GM19240 (cell line): ENCODE results near the gene WFDC1.

Source experiments
- DNase-seq: peaks from one replicate; pipeline ENCODE4 v3.0.0; 2011; ENCODE audit warnings: low spot score; ENCODE audit not compliant: insufficient read length

WFDC1 gene

GRCh38 chr16:84294531-84295142 lies at the start of gene WFDC1:
WFDC1 (plus strand) TSS chr16:84294878; CDS start chr16:84294972, 94 bp downstream.
- no peak for DNase-seq

GRCh38 chr16:84245956-84246678 lies 48.6 kb upstream of the WFDC1 start:
- no peak for DNase-seq

GRCh38 chr16:84246679-84247077 lies 48.0 kb upstream of the WFDC1 start:
- DNase-seq: no peak

- no peak for DNase-seq
Observed at GRCh38 chr16:84247331-84247730, 47.3 kb upstream of the WFDC1 start.

- no peak for DNase-seq
Observed at GRCh38 chr16:84247844-84248243, 46.8 kb upstream of the WFDC1 start.

- DNase-seq: no peak
Observed at GRCh38 chr16:84252184-84252583, 42.5 kb upstream of the WFDC1 start.

GRCh38 chr16:84253173-84253572 lies 41.5 kb upstream of the WFDC1 start:
- no peak for DNase-seq

GRCh38 chr16:84254062-84254461 lies 40.6 kb upstream of the WFDC1 start:
- DNase-seq: no peak

- no peak for DNase-seq
Observed at GRCh38 chr16:84255050-84255810, 39.4 kb upstream of the WFDC1 start.

GRCh38 chr16:84258266-84258665 lies 36.4 kb upstream of the WFDC1 start:
- no peak for DNase-seq

- no peak for DNase-seq
Observed at GRCh38 chr16:84259691-84260090, 35.0 kb upstream of the WFDC1 start.

GRCh38 chr16:84260766-84261554 lies 33.7 kb upstream of the WFDC1 start:
- DNase-seq: no peak

- no peak for DNase-seq
Observed at GRCh38 chr16:84262031-84262430, 32.6 kb upstream of the WFDC1 start.

GRCh38 chr16:84262939-84263338 lies 31.7 kb upstream of the WFDC1 start:
- DNase-seq: no peak

GRCh38 chr16:84266451-84266850 lies 28.2 kb upstream of the WFDC1 start:
- peak; percentile 32 for DNase-seq

- no peak for DNase-seq
Observed at GRCh38 chr16:84267380-84267779, 27.3 kb upstream of the WFDC1 start.

GRCh38 chr16:84268291-84269040 lies 26.2 kb upstream of the WFDC1 start:
- no peak for DNase-seq

GRCh38 chr16:84270071-84270470 lies 24.6 kb upstream of the WFDC1 start:
- no peak for DNase-seq

GRCh38 chr16:84270531-84270930 lies 24.1 kb upstream of the WFDC1 start:
- DNase-seq: no peak

- no peak for DNase-seq
Observed at GRCh38 chr16:84271037-84271436, 23.6 kb upstream of the WFDC1 start.

- no peak for DNase-seq
Observed at GRCh38 chr16:84271866-84272265, 22.8 kb upstream of the WFDC1 start.
